Measurements from ENCODE around the gene FARS2.

- TF ChIP-seq EZH2phosphoT487 (IDR thresholded peaks at IDR 0.05; ENCODE audit: low read depth, severe bottlenecking, unreplicated experiment) (no peak), CTCF (IDR thresholded peaks at IDR 0.05; ENCODE audit: poor library complexity) (no peak), EZH2 (IDR thresholded peaks at IDR 0.05; ENCODE audit: borderline replicate concordance) (no peak)
These were observed 373.2 kb downstream of the FARS2 start for GRCh38 chr6:5634525-5634924.

Measured in hepatocyte (in vitro differentiated cells).